SK-N-SH treated with all-trans-retinoic acid at 6 μM for 48 hours (cell line): Measurements from ENCODE around the gene GPD1.

Experiments
- ATAC-seq: fragments of 200-7000 bp; cut with Tn5 transposase; 3 replicates; pipeline ENCODE4 v1.9.1; 2020; ENCODE audit warnings: mild to moderate bottlenecking, moderate library complexity
- ARNTL ChIP-seq: fragments of 450-650 bp; formaldehyde crosslinking; IDR thresholded peaks from 2 replicates; pipeline ENCODE4 v1.5.0; 2020; ENCODE audit warnings: low read depth, mild to moderate bottlenecking, moderate library complexity, borderline replicate concordance
- CREB5 ChIP-seq: fragments of 250-450 bp; sonication (Bioruptor Pico); IDR thresholded peaks from 2 replicates; pipeline ENCODE4 v1.5.1; 2020; ENCODE audit warnings: low read depth, mild to moderate bottlenecking, moderate library complexity
- CSDC2 ChIP-seq: fragments of 250-450 bp; sonication (Bioruptor Pico); IDR thresholded peaks from 2 replicates; pipeline ENCODE4 v1.5.0; 2020; ENCODE audit warnings: mild to moderate bottlenecking, moderate library complexity
- ESRRG ChIP-seq: fragments of 250-450 bp; sonication (Bioruptor Pico); IDR thresholded peaks from 2 replicates; pipeline ENCODE4 v1.6.1; 2021; ENCODE audit warnings: mild to moderate bottlenecking
- GLIS3 ChIP-seq: fragments of 250-450 bp; sonication (Bioruptor Pico); IDR thresholded peaks from 2 replicates; pipeline ENCODE4 v1.5.0; 2020; ENCODE audit warnings: mild to moderate bottlenecking, moderate library complexity
- ISL1 ChIP-seq: fragments of 250-450 bp; sonication (Bioruptor Pico); IDR thresholded peaks from 2 replicates; pipeline ENCODE4 v2.1.2; 2022; ENCODE audit warnings: mild to moderate bottlenecking, moderate library complexity
- OSR1 ChIP-seq: fragments of 250-450 bp; sonication (Bioruptor Pico); IDR thresholded peaks from 2 replicates; pipeline ENCODE4 v1.8.0; 2022; ENCODE audit warnings: moderate library complexity, mild to moderate bottlenecking, inconsistent platforms
- PPARA ChIP-seq: fragments of 250-450 bp; sonication (Bioruptor Pico); IDR thresholded peaks from 2 replicates; pipeline ENCODE4 v1.5.0; 2020; ENCODE audit warnings: mild to moderate bottlenecking, borderline replicate concordance
- RARB ChIP-seq: fragments of 250-450 bp; sonication (Bioruptor Pico); IDR thresholded peaks from 2 replicates; pipeline ENCODE4 v1.8.0; 2021; ENCODE audit warnings: mild to moderate bottlenecking, moderate library complexity
- TCF4 ChIP-seq: fragments of 250-450 bp; sonication (Bioruptor Pico); IDR thresholded peaks from 2 replicates; pipeline ENCODE4 v1.8.0; 2021; ENCODE audit warnings: mild to moderate bottlenecking, moderate library complexity, borderline replicate concordance
- TOX ChIP-seq: fragments of 250-450 bp; sonication (Bioruptor Pico); IDR thresholded peaks from 2 replicates; pipeline ENCODE4 v1.8.0; 2021; ENCODE audit warnings: mild to moderate bottlenecking, moderate library complexity, borderline replicate concordance
- ZC3H10 ChIP-seq: fragments of 250-450 bp; sonication (Bioruptor Pico); IDR thresholded peaks from 2 replicates; pipeline ENCODE4 v1.5.1; 2021; ENCODE audit warnings: mild to moderate bottlenecking, moderate library complexity
- ZFP3 ChIP-seq: fragments of 250-450 bp; sonication (Bioruptor Pico); IDR thresholded peaks from 2 replicates; pipeline ENCODE4 v1.5.0; 2020; ENCODE audit warnings: mild to moderate bottlenecking, moderate library complexity
- ZFP30 ChIP-seq: fragments of 450-650 bp; formaldehyde crosslinking; IDR thresholded peaks from 2 replicates; pipeline ENCODE4 v1.5.0; 2022; ENCODE audit warnings: mild to moderate bottlenecking, moderate library complexity
- ZNF565 ChIP-seq: fragments of 450-650 bp; formaldehyde crosslinking; conservative IDR thresholded peaks from 2 replicates; pipeline ENCODE4 v1.5.0; 2020; ENCODE audit warnings: low read depth, mild to moderate bottlenecking, moderate library complexity
- ZNF70 ChIP-seq: fragments of 450-650 bp; formaldehyde crosslinking; IDR thresholded peaks from 2 replicates; pipeline ENCODE4 v1.5.0; 2020; ENCODE audit warnings: mild to moderate bottlenecking, moderate library complexity
- ZNF8 ChIP-seq: fragments of 450-650 bp; formaldehyde crosslinking; IDR thresholded peaks from 2 replicates; pipeline ENCODE4 v1.5.0; 2020; ENCODE audit warnings: mild to moderate bottlenecking, moderate library complexity
- TF ChIP-seq, protein P1 (sequence below): fragments of 250-450 bp; sonication (Bioruptor Pico); IDR thresholded peaks from 2 replicates; pipeline ENCODE4 v1.8.0; 2020; ENCODE audit warnings: mild to moderate bottlenecking, moderate library complexity, borderline replicate concordance
- TF ChIP-seq, protein P2 (sequence below): fragments of 250-450 bp; sonication (Bioruptor Pico); IDR thresholded peaks from 2 replicates; pipeline ENCODE4 v1.5.1; 2021; ENCODE audit warnings: mild to moderate bottlenecking, moderate library complexity
- TF ChIP-seq, protein P3 (sequence below): fragments of 250-450 bp; sonication (Bioruptor Pico); IDR thresholded peaks from 2 replicates; pipeline ENCODE4 v1.5.0; 2020; ENCODE audit warnings: mild to moderate bottlenecking, moderate library complexity

GPD1 gene

GRCh38 chr12:50070314-50071060 is 33.3 kb upstream of the GPD1 start:
- ATAC-seq, result peak; percentile 78
- TF ChIP-seq CREB5 (CRISPR knock-in tag), result no peak
- no peak for TF ChIP-seq CSDC2 (CRISPR knock-in tag)

GRCh38 chr12:50072198-50072907 is 31.5 kb upstream of the GPD1 start:
- ATAC-seq, result no peak
- TF ChIP-seq TOX, result no peak
- no peak for TF ChIP-seq ZFP3 (CRISPR knock-in tag)
- no peak for TF ChIP-seq ZNF70
- TF ChIP-seq ESRRG (CRISPR knock-in tag), result no peak
- TF ChIP-seq ZNF8 (CRISPR knock-in tag), result no peak
- TF ChIP-seq GLIS3 (CRISPR knock-in tag), result no peak
- TF ChIP-seq OSR1, result no peak
- TF ChIP-seq, protein P1, sequence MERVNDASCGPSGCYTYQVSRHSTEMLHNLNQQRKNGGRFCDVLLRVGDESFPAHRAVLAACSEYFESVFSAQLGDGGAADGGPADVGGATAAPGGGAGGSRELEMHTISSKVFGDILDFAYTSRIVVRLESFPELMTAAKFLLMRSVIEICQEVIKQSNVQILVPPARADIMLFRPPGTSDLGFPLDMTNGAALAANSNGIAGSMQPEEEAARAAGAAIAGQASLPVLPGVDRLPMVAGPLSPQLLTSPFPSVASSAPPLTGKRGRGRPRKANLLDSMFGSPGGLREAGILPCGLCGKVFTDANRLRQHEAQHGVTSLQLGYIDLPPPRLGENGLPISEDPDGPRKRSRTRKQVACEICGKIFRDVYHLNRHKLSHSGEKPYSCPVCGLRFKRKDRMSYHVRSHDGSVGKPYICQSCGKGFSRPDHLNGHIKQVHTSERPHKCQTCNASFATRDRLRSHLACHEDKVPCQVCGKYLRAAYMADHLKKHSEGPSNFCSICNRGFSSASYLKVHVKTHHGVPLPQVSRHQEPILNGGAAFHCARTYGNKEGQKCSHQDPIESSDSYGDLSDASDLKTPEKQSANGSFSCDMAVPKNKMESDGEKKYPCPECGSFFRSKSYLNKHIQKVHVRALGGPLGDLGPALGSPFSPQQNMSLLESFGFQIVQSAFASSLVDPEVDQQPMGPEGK (CRISPR knock-in tag), result no peak
- no peak for TF ChIP-seq ZFP30 (CRISPR knock-in tag)
- no peak for TF ChIP-seq ISL1 (CRISPR knock-in tag)
- no peak for TF ChIP-seq CSDC2 (CRISPR knock-in tag)
- no peak for TF ChIP-seq PPARA
- no peak for TF ChIP-seq TCF4 (CRISPR knock-in tag)
- TF ChIP-seq ZNF565 (CRISPR knock-in tag), result no peak
- TF ChIP-seq ZC3H10, result no peak
- TF ChIP-seq RARB (CRISPR knock-in tag), result no peak
- TF ChIP-seq, protein P2, sequence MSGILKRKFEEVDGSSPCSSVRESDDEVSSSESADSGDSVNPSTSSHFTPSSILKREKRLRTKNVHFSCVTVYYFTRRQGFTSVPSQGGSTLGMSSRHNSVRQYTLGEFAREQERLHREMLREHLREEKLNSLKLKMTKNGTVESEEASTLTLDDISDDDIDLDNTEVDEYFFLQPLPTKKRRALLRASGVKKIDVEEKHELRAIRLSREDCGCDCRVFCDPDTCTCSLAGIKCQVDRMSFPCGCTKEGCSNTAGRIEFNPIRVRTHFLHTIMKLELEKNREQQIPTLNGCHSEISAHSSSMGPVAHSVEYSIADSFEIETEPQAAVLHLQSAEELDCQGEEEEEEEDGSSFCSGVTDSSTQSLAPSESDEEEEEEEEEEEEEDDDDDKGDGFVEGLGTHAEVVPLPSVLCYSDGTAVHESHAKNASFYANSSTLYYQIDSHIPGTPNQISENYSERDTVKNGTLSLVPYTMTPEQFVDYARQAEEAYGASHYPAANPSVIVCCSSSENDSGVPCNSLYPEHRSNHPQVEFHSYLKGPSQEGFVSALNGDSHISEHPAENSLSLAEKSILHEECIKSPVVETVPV (CRISPR knock-in tag), result no peak
- TF ChIP-seq, protein P3, sequence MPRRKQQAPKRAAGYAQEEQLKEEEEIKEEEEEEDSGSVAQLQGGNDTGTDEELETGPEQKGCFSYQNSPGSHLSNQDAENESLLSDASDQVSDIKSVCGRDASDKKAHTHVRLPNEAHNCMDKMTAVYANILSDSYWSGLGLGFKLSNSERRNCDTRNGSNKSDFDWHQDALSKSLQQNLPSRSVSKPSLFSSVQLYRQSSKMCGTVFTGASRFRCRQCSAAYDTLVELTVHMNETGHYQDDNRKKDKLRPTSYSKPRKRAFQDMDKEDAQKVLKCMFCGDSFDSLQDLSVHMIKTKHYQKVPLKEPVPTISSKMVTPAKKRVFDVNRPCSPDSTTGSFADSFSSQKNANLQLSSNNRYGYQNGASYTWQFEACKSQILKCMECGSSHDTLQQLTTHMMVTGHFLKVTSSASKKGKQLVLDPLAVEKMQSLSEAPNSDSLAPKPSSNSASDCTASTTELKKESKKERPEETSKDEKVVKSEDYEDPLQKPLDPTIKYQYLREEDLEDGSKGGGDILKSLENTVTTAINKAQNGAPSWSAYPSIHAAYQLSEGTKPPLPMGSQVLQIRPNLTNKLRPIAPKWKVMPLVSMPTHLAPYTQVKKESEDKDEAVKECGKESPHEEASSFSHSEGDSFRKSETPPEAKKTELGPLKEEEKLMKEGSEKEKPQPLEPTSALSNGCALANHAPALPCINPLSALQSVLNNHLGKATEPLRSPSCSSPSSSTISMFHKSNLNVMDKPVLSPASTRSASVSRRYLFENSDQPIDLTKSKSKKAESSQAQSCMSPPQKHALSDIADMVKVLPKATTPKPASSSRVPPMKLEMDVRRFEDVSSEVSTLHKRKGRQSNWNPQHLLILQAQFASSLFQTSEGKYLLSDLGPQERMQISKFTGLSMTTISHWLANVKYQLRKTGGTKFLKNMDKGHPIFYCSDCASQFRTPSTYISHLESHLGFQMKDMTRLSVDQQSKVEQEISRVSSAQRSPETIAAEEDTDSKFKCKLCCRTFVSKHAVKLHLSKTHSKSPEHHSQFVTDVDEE, result no peak
- TF ChIP-seq, all 23 proteins: peak for 0

- TF ChIP-seq ZNF565 (CRISPR knock-in tag) (no peak), ESRRG (CRISPR knock-in tag) (no peak), ISL1 (CRISPR knock-in tag) (no peak)
Measured at GRCh38 chr12:50073206-50073605, 30.6 kb upstream of the GPD1 start.

GRCh38 chr12:50073712-50074111 is 30.1 kb upstream of the GPD1 start:
- no peak for ATAC-seq
- no peak for TF ChIP-seq RARB (CRISPR knock-in tag)
- TF ChIP-seq CREB5 (CRISPR knock-in tag), result no peak
- no peak for TF ChIP-seq TCF4 (CRISPR knock-in tag)
- TF ChIP-seq ARNTL (CRISPR knock-in tag), result no peak
- no peak for TF ChIP-seq TOX
- TF ChIP-seq ESRRG (CRISPR knock-in tag), result no peak
- no peak for TF ChIP-seq OSR1
- no peak for TF ChIP-seq ZFP30 (CRISPR knock-in tag)
- TF ChIP-seq ISL1 (CRISPR knock-in tag), result no peak
- TF ChIP-seq, protein P1 (CRISPR knock-in tag), result no peak
- no peak for TF ChIP-seq ZC3H10
- TF ChIP-seq ZFP3 (CRISPR knock-in tag), result no peak

More at GRCh38 chr12:50073206-50073605, 30.6 kb upstream of the GPD1 start:
- ATAC-seq, result no peak
